Activated CD8-positive, alpha-beta T cell treated with anti-CD3 and anti-CD28 coated beads, Interleukin-2, amount 10 ng/mL, durations not matched to agents 7 days and 5 days (primary cell): ENCODE data around the gene LIN52. TPM values are rescaled to one million over a fixed set of nuclear protein-coding genes. Genes with fewer than 3 reads are reported as not detected.

Source experiments
- ATAC-seq: fragments of 150-1000 bp; cut with Tn5 transposase; one replicate; pipeline ENCODE4 v1.10.0; 2021; ENCODE audit warnings: moderate library complexity
- CTCF ChIA-PET: fragments of 350-600 bp; sonication (Branson Sonifier 250); formaldehyde crosslinking; loops from one replicate; lab custom pipeline; 2021; ENCODE audit warnings: antibody characterized with exemption; lab: Charles Lee
- POLR2A ChIA-PET: fragments of 350-600 bp; sonication (Branson Sonifier 250); formaldehyde crosslinking; loops from one replicate; lab custom pipeline; 2021; ENCODE audit warnings: antibody characterized with exemption; lab: Charles Lee
- DNase-seq: peaks from one replicate; pipeline ENCODE4 v3.0.0-alpha.2; 2020
- H3K27ac Mint-ChIP-seq: one replicate; pipeline ENCODE4 v1.8.0; 2021; ENCODE audit warnings: mild to moderate bottlenecking, mixed read lengths
- H3K27me3 Mint-ChIP-seq: one replicate; pipeline ENCODE4 v1.8.0; 2021; ENCODE audit warnings: low read depth, mixed read lengths
- H3K36me3 Mint-ChIP-seq: one replicate; pipeline ENCODE4 v1.8.0; 2021; ENCODE audit warnings: low read depth, mixed read lengths
- H3K4me1 Mint-ChIP-seq: one replicate; pipeline ENCODE4 v1.8.0; 2021; ENCODE audit warnings: low read depth, mixed read lengths
- H3K4me3 Mint-ChIP-seq: one replicate; pipeline ENCODE4 v1.8.0; 2021; ENCODE audit warnings: mild to moderate bottlenecking, mixed read lengths
- H3K9me3 Mint-ChIP-seq: one replicate; pipeline ENCODE4 v1.8.0; 2022; ENCODE audit warnings: mixed read lengths; ENCODE audit not compliant: insufficient read depth
- total RNA-seq, 2 experiments: library from RNA; stranded (reverse); gene quantifications; one replicate each; pipeline ENCODE4 v1.2.3, GENCODE V29; 2021

Gene LIN52
- total RNA-seq, 2 experiments from 2014 or later = 14.9 to 15.2 TPM

GRCh38 chr14:74219277-74220205, 134.8 kb downstream of the LIN52 start:
- Mint-ChIP-seq H3K27ac (no peak overlapping the region), H3K4me3 (no peak overlapping the region), H3K36me3 (no peaks in the 10 kb centered on the region), H3K27me3 (peaks cover 5% of the 10 kb centered on the region), H3K4me1 (peaks cover 4% of the 10 kb centered on the region), H3K9me3 (no peaks in the 10 kb centered on the region)
- ChIA-PET POLR2A (no interaction called here), CTCF (interaction anchor here (0.8 to 1.9 kb wide), 11 partner anchors 9 to 107 kb away, joined by 3 to 7 read pairs (median 4); no protein-coding TSS in a partner anchor)
- DNase-seq = no peak
- no peak for ATAC-seq

GRCh38 chr14:74220991-74221390, 136.2 kb downstream of the LIN52 start:
- no peaks in the 10 kb centered on the region for H3K36me3 Mint-ChIP-seq
- ChIA-PET POLR2A (no interaction called here), CTCF (no interaction called here)
- ATAC-seq = no peak
- peaks cover 4% of the 10 kb centered on the region for H3K4me1 Mint-ChIP-seq
- H3K4me3 Mint-ChIP-seq = no peak overlapping the region
- no peaks in the 10 kb centered on the region for H3K9me3 Mint-ChIP-seq
- H3K27me3 Mint-ChIP-seq = peaks cover 5% of the 10 kb centered on the region
- H3K27ac Mint-ChIP-seq = no peak overlapping the region
- DNase-seq = no peak

- Mint-ChIP-seq H3K27me3 (peaks cover 9% of the 10 kb centered on the region), H3K4me3 (no peak overlapping the region), H3K27ac (no peak overlapping the region), H3K9me3 (no peaks in the 10 kb centered on the region), H3K4me1 (peaks cover 4% of the 10 kb centered on the region), H3K36me3 (no peaks in the 10 kb centered on the region)
- CTCF ChIA-PET = interaction anchor here (0.7 to 1.0 kb wide), 2 partner anchors 29 to 36 kb away, joined by 3 read pairs; no protein-coding TSS in a partner anchor
- no peak for ATAC-seq
- POLR2A ChIA-PET = no interaction called here
- DNase-seq = no peak
Observed at GRCh38 chr14:74221741-74222140, 137.0 kb downstream of the LIN52 start.

GRCh38 chr14:74223016-74223415, 138.3 kb downstream of the LIN52 start:
- Mint-ChIP-seq H3K9me3 (no peaks in the 10 kb centered on the region), H3K4me3 (no peak overlapping the region), H3K4me1 (peaks cover under 1% of the 10 kb centered on the region), H3K27ac (no peak overlapping the region), H3K27me3 (peaks cover 9% of the 10 kb centered on the region), H3K36me3 (no peaks in the 10 kb centered on the region)
- no peak for ATAC-seq
- ChIA-PET CTCF (no interaction called here), POLR2A (no interaction called here)
- DNase-seq = no peak

GRCh38 chr14:74231784-74232183, 147.0 kb downstream of the LIN52 start:
- H3K4me1 Mint-ChIP-seq = no peaks in the 10 kb centered on the region
- no peaks in the 10 kb centered on the region for H3K9me3 Mint-ChIP-seq
- ChIA-PET CTCF (interaction anchor here (1.0 to 1.5 kb wide), 2 partner anchors 13 to 25 kb away, joined by 3 read pairs; no protein-coding TSS in a partner anchor), POLR2A (no interaction called here)
- H3K27me3 Mint-ChIP-seq = peaks cover 26% of the 10 kb centered on the region
- H3K36me3 Mint-ChIP-seq = no peaks in the 10 kb centered on the region
- DNase-seq (no peak), ATAC-seq (no peak)
- H3K4me3 Mint-ChIP-seq = no peak overlapping the region
- no peak overlapping the region for H3K27ac Mint-ChIP-seq

GRCh38 chr14:74235017-74235416, 150.3 kb downstream of the LIN52 start:
- Mint-ChIP-seq H3K27me3 (peaks cover 39% of the 10 kb centered on the region), H3K9me3 (no peaks in the 10 kb centered on the region), H3K27ac (no peak overlapping the region), H3K4me1 (no peaks in the 10 kb centered on the region), H3K36me3 (no peaks in the 10 kb centered on the region), H3K4me3 (no peak overlapping the region)
- CTCF ChIA-PET = interaction anchor here (1.0 kb wide), 1 partner anchor 16 kb away, joined by 3 read pairs; no protein-coding TSS in a partner anchor
- DNase-seq = no peak
- POLR2A ChIA-PET = no interaction called here
- no peak for ATAC-seq

GRCh38 chr14:74237441-74237840, 152.7 kb downstream of the LIN52 start:
- no peaks in the 10 kb centered on the region for H3K9me3 Mint-ChIP-seq

GRCh38 chr14:74238974-74239847, 154.5 kb downstream of the LIN52 start, which contains the start of gene VSX2:
Gene VSX2 (plus strand): TSS chr14:74239449. CDS start chr14:74239562, 113 bp downstream.
- DNase-seq (no peak), ATAC-seq (no peak)
- Mint-ChIP-seq H3K4me3 (no peak within 1 kb of the TSS), H3K27me3 (peaks cover 68% of the 10 kb centered on the region), H3K36me3 (no peaks in the 10 kb centered on the region), H3K9me3 (no peaks in the 10 kb centered on the region), H3K4me1 (peaks cover 13% of the 10 kb centered on the region), H3K27ac (no peak within 1 kb of the TSS)
- POLR2A ChIA-PET = interaction anchor here (0.6 kb wide), 2 partner anchors 40 to 325 kb away, joined by 3 read pairs; no protein-coding TSS in a partner anchor
- CTCF ChIA-PET = interaction anchor here (1.4 to 2.7 kb wide), 2 partner anchors 12 to 18 kb away, joined by 4 to 10 read pairs; no protein-coding TSS in a partner anchor

More at GRCh38 chr14:74237441-74237840, 152.7 kb downstream of the LIN52 start:
- ChIA-PET CTCF (interaction anchor here (0.8 to 2.7 kb wide), 2 partner anchors 14 to 18 kb away, joined by 3 to 10 read pairs; no protein-coding TSS in a partner anchor), POLR2A (interaction anchor here (0.6 kb wide), 1 partner anchor 167 kb away, joined by 3 read pairs; no protein-coding TSS in a partner anchor)
- Mint-ChIP-seq H3K4me1 (peaks cover 13% of the 10 kb centered on the region), H3K36me3 (no peaks in the 10 kb centered on the region), H3K27ac (no peak overlapping the region), H3K27me3 (peaks cover 50% of the 10 kb centered on the region), H3K4me3 (no peak overlapping the region)
- ATAC-seq (no peak), DNase-seq (no peak)

GRCh38 chr14:74239848-74240793, 155.4 kb downstream of the LIN52 start:
- no peaks in the 10 kb centered on the region for H3K36me3 Mint-ChIP-seq
- ChIA-PET POLR2A (interaction anchor here (0.6 kb wide), 1 partner anchor 39 kb away, joined by 3 read pairs; no protein-coding TSS in a partner anchor), CTCF (interaction anchor here (2.2 to 2.7 kb wide), 2 partner anchors 11 to 17 kb away, joined by 6 to 10 read pairs; no protein-coding TSS in a partner anchor)
- no peak for ATAC-seq
- H3K9me3 Mint-ChIP-seq = no peaks in the 10 kb centered on the region
- no peak overlapping the region for H3K27ac Mint-ChIP-seq
- DNase-seq = no peak
- H3K27me3 Mint-ChIP-seq = peaks cover 70% of the 10 kb centered on the region
- H3K4me1 Mint-ChIP-seq = peaks cover 13% of the 10 kb centered on the region
- peak overlapping the region; percentile 22 for H3K4me3 Mint-ChIP-seq

- Mint-ChIP-seq H3K4me3 (peak overlapping the region; percentile 22), H3K36me3 (no peaks in the 10 kb centered on the region), H3K27me3 (peaks cover 74% of the 10 kb centered on the region), H3K4me1 (peaks cover 13% of the 10 kb centered on the region), H3K9me3 (no peaks in the 10 kb centered on the region), H3K27ac (no peak overlapping the region)
- CTCF ChIA-PET = interaction anchor here (2.2 kb wide), 1 partner anchor 16 kb away, joined by 6 read pairs; no protein-coding TSS in a partner anchor
- ATAC-seq (peak; percentile 46), DNase-seq (no peak)
- POLR2A ChIA-PET = no interaction called here
Observed at GRCh38 chr14:74240794-74241651, 156.3 kb downstream of the LIN52 start.
